ENCODE data around the gene SSC4D. TPM values are rescaled to one million over a fixed set of nuclear protein-coding genes. Genes with fewer than 3 reads are reported as not detected.
A peak's percentile ranks its signal among the peaks of the same experiment; 100 is the strongest.
"Not testable (repeated sequence)": the region's sequence is repeated elsewhere in the genome, so short reads cannot be mapped to it uniquely, and the experiment has no call there.

Gene SSC4D
- total RNA-seq, 1 donor from 2014 or later = 0.51 TPM

GRCh38 chr7:76383089-76383944, 26.2 kb downstream of the SSC4D start:
- DNase-seq (ENCODE audit: low read depth in 2 of 2) = peak in 1 of 2 donors; percentile 51

DNA sequence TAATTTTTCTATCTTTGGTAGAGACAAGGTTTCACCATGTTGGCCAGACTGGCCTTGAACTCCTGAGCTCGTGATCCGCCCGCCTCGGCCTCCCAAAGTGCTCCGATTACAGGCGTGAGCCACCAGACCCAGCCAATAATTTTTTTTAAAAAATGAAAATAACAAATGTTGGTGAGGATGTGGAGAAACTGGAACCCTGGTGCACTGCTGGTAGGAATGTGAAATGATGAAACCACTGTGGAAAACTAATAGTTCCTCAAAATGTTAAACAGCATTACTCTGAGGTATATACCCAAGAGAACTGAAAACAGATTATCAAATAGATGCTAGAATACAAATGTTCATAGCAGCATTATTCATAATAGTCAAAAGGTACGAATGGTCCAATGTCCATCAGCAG, 27.7 kb downstream of the SSC4D start:
- DNase-seq (ENCODE audit: low read depth in 2 of 2) = no peak

- no peak for DNase-seq (ENCODE audit: low read depth in 2 of 2)
These were observed 28.9 kb downstream of the SSC4D start for GRCh38 chr7:76380623-76380966.

DNA sequence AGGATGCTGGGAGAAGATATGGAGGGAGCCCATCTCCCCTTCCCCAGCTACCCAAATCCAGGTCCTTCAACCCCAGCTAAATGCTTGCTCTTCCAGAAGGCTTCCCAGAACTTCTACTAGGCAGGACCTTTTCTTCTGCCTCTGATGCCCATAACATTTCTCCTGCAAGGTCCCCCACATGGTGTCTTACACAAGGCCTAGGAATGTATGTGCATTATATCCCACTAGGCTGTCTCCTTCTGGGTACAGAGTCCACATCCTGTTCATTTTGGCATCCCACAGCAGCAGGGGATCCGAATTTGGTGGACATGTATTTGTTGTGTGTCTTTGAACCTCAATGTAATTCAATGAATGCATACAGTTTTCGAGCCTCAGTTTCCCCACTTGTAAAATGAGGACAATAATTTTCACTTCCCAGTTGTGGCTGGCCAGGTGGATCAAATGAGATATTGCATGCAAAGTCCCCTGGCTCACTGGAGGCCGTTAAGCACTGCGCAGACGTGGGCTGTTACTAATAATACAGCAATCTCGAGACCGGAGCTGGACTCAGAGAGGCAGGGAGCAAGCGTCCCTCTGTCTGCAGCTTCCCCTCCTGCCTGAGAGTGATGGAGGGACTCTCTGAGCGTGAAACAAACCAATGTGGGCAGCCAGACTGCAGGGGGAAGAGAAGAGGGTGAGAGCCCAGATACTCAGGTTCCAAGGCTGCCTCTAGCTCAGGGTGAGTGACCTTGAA, 32.1 kb downstream of the SSC4D start:
- no peak for DNase-seq (ENCODE audit: low read depth in 2 of 2)

DNA sequence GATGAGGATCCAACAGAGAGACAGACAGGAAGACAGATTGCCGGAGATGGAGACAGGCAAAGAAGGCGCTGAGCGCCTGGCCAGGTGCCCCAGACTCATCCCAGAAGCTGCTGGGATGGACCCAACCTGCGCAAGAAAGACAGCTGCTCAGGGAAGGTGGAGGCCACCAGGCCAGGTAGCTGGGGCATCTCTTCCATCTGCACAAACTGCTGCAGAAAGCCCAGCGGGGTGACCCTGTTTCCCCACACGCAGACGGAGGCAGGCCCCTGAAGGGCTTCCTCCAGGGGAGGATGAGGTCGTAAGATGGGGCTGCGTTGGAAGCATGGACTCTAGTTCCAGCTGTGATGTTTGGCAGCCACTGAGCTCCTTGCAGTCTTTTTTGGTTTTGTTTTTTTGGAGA, 34.2 kb downstream of the SSC4D start:
- DNase-seq (ENCODE audit: low read depth in 2 of 2) = no peak

GRCh38 chr7:76372984-76373833, 36.3 kb downstream of the SSC4D start:
- peak in 1 of 2 donors; percentile 47 for DNase-seq (ENCODE audit: low read depth in 2 of 2)

- DNase-seq (ENCODE audit: low read depth in 2 of 2) = no peak
These were observed 38.1 kb downstream of the SSC4D start for GRCh38 chr7:76371396-76371795.

- DNase-seq (ENCODE audit: low read depth in 2 of 2) = no peak
These were observed 40.5 kb downstream of the SSC4D start for GRCh38 chr7:76369018-76369417.

GRCh38 chr7:76368190-76368589, 41.3 kb downstream of the SSC4D start:
- no peak for DNase-seq (ENCODE audit: low read depth in 2 of 2)

GRCh38 chr7:76364198-76364584, 45.3 kb downstream of the SSC4D start:
- DNase-seq (ENCODE audit: low read depth in 2 of 2) = peak; percentile 63 to 65

- DNase-seq (ENCODE audit: low read depth in 2 of 2) = not testable (repeated sequence)
These were observed 45.7 kb downstream of the SSC4D start for GRCh38 chr7:76363754-76364153.

- DNase-seq (ENCODE audit: low read depth in 2 of 2) = no peak
These were observed 49.4 kb downstream of the SSC4D start for GRCh38 chr7:76359978-76360638.

GRCh38 chr7:76359111-76359977, 50.2 kb downstream of the SSC4D start:
- DNase-seq (ENCODE audit: low read depth in 2 of 2) = peak; percentile 97 to 99

DNA sequence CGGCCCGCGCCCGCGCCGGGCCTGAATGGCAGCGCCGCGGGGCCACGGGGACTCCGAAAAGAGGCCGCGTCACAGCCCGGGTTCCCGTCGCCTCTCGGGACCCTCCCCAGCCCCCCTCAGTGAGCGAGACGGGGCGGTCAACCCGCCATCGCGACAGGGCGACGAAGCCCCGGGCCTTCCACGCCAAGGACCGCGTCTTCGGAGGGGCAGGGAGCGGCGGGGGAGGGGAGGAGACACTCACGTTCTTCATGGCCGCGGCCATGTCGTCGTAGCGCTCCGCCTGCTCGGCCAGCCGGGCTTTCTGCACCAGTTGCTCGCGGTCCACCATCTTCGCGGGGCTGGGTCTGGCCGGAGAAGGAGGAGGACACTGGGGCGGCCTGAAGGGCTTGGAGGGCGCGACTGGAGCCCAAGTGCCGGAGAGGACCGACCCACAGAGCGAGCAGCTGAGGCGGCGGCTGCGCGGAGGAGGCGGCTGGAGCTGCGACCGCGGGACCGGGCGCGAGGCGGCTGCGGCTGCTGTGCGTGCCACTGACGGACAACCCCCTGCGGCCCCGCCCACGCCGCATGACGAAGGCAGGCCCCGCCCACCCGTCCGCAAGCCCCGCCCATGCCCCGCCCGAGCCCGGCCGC, 50.9 kb downstream of the SSC4D start, which contains the start of gene YWHAG:
Gene YWHAG (minus strand): TSS at position 511 of the 630 bp plus-strand sequence. CDS start 183 bp downstream, at position 328.
- DNase-seq (ENCODE audit: low read depth in 2 of 2) = peak; percentile 59 to 89

DNA sequence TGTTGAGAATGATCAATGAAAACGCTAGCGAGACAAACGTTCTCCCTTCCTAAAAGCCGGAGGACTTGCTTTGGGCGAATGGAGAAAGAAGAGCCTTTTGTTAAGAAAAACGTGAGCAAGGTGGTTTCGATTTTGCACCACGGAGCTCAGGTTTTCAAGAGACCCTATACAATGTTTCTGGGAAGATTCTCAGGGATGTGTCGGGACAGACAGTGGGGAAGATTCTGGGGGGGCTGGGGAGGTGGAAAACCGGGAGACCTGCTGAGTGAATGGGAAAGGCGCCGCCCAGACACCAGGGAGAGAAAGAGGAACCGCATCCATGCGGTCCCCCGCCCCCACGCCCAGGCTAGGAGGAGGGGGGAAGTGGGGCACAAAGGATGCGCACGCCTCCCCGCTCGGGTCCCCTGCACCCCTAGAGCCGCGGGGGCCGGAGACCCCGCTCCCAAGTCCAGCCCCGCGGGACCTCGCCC, 51.5 kb downstream of the SSC4D start:
- peak in 1 of 2 donors; percentile 40 for DNase-seq (ENCODE audit: low read depth in 2 of 2)

DNA sequence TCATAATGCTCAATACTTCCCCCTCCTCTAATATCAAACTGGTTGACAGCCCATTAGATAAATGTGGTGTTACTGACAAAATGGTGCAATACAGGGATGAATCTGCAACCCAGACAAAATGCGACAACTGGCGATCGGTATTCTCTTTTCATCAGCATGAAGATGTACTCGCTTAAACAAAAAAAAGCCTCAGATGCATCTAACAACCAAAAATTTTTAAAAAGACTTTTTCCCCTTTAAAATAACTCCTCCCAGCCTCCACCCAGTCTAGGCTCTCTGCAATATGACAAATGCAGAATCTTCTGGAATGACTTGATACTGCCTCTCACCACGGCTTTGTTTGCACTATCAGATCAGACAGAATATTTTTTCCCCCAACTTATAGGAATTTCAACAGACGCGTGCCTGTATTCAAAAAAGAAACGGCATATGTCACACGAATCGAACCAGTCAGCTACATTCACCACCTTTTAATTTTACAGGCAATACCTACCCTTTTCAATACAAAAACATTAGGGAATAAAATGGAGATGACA, 52.0 kb downstream of the SSC4D start:
- peak in 1 of 2 donors; percentile 18 for DNase-seq (ENCODE audit: low read depth in 2 of 2)

DNA sequence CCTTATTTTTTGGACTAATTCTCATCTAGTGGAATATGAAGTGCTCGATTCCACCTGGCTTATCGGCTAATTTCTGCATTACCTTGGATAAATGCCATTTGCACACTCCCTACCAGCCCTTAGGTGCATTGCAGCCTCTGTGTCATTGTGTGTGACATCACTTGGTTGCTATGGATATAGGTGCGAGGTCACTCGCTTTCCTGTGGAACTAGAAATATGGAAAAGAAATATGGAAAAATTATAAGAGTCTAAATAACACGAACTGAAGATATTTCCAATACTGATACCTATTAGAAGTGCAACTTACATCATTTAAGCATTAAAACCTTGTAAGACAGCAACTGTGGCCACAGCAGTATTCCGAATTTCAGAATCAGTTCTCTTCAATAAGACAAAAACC, 52.7 kb downstream of the SSC4D start:
- DNase-seq (ENCODE audit: low read depth in 2 of 2) = peak; percentile 77 to 84

GRCh38 chr7:76356115-76356514, 53.4 kb downstream of the SSC4D start:
- no peak for DNase-seq (ENCODE audit: low read depth in 2 of 2)
